Karpas-422 (cell line): ENCODE measurements around the gene CETP. TPM values are rescaled to one million over a fixed set of nuclear protein-coding genes. Genes with fewer than 3 reads are reported as not detected.

ENCODE experiments used
- DNase-seq: peaks from one replicate; pipeline ENCODE4 v3.0.0-alpha.2; 2015
- H2AFZ ChIP-seq: fragments of 200-600 bp; sonication (generic); 2 replicates; pipeline ENCODE4 v1.6.1; 2014; ENCODE audit warnings: antibody characterized with exemption, low read length, mixed read lengths
- H3K27ac ChIP-seq: fragments of 200-600 bp; sonication (generic); 2 replicates; pipeline ENCODE4 v1.5.1; 2014; ENCODE audit warnings: mild to moderate bottlenecking, low read length, moderate library complexity
- H3K27me3 ChIP-seq: fragments of 200-600 bp; sonication (generic); 2 replicates; pipeline ENCODE4 v1.6.1; 2014; ENCODE audit warnings: low read length, mixed read lengths
- H3K36me3 ChIP-seq: fragments of 200-600 bp; sonication (generic); 2 replicates; pipeline ENCODE4 v1.6.1; 2014; ENCODE audit warnings: low read length, mixed read lengths; ENCODE audit not compliant: insufficient read depth
- H3K4me1 ChIP-seq: fragments of 200-600 bp; sonication (generic); 2 replicates; pipeline ENCODE4 v1.6.1; 2014; ENCODE audit warnings: mild to moderate bottlenecking, low read length, mixed read lengths
- H3K4me2 ChIP-seq: fragments of 200-600 bp; sonication (generic); 2 replicates; pipeline ENCODE4 v1.6.1; 2014; ENCODE audit warnings: low read length, low read depth, mild to moderate bottlenecking; ENCODE audit not compliant: poor library complexity, severe bottlenecking
- H3K4me3 ChIP-seq: fragments of 200-600 bp; sonication (generic); 2 replicates; pipeline ENCODE4 v1.5.1; 2014; ENCODE audit warnings: mild to moderate bottlenecking, antibody characterized with exemption, low read length, mixed read lengths
- H3K79me2 ChIP-seq: fragments of 200-600 bp; sonication (generic); 2 replicates; pipeline ENCODE4 v1.6.1; 2014; ENCODE audit warnings: mild to moderate bottlenecking, low read length, mixed read lengths
- H3K9ac ChIP-seq: fragments of 200-600 bp; sonication (generic); 2 replicates; pipeline ENCODE4 v1.6.0; 2014; ENCODE audit warnings: low read length
- H3K9me2 ChIP-seq: fragments of 200-600 bp; sonication (generic), shearing (Covaris generic); replicated peaks from 2 replicates; pipeline ENCODE4 v1.6.0; 2014; ENCODE audit warnings: mild to moderate bottlenecking, low read length, moderate library complexity; ENCODE audit not compliant: insufficient read depth
- H3K9me3 ChIP-seq: fragments of 300-700, 200-600 bp; sonication (generic); 2 replicates; pipeline ENCODE4 v1.6.1; 2014; ENCODE audit warnings: low read length, mixed read lengths
- H4K20me1 ChIP-seq: fragments of 200-600 bp; sonication (generic); 2 replicates; pipeline ENCODE4 v1.6.1; 2014; ENCODE audit warnings: mild to moderate bottlenecking, antibody characterized with exemption, low read length, low read depth; ENCODE audit not compliant: insufficient read depth
- total RNA-seq: library from RNA; depleted of rRNA; stranded (reverse); fragments of >200 nt; shearing (Covaris generic); gene quantifications from 2 replicates; pipeline ENCODE4 v1.2.3, GENCODE V29; 2014; ENCODE audit warnings: low replicate concordance

Gene CETP
- total RNA-seq, 1 experiment from 2014 or later = 0.48 TPM

DNA sequence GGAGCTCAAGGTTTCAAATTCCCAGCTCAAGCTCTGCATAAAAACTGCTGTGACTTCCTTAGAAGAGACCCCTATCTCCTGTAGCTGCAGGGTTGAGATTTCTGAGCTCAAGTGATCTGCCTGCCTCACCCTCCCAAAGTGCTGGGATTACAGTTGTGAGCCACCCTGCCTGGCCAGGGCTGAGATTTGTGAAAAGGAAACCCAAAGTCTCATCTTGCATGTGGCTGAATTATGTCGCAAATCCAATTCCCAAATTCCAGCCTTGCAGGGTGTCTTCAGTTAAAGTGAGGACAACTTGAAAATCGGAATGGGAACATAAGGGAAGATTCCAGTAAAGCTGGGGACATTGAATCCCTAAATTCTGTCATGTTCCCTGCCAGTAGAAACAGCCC, 14.2 kb upstream of the CETP start:
- H3K79me2 ChIP-seq = no peaks in the 10 kb centered on the region
- H3K9ac ChIP-seq = no peak overlapping the region
- no peaks in the 10 kb centered on the region for H3K27me3 ChIP-seq
- no peaks in the 10 kb centered on the region for H4K20me1 ChIP-seq
- H3K9me2 ChIP-seq = no peaks in the 10 kb centered on the region
- H3K4me3 ChIP-seq = no peak overlapping the region
- DNase-seq = no peak
- no peak overlapping the region for H3K27ac ChIP-seq
- no peaks in the 10 kb centered on the region for H3K9me3 ChIP-seq
- H3K4me2 ChIP-seq = no peak overlapping the region
- peaks cover 25% of the 10 kb centered on the region; the same call in 1 of the 2 replicates for H3K36me3 ChIP-seq
- H3K4me1 ChIP-seq = peaks cover 31% of the 10 kb centered on the region
- no peak overlapping the region for H2AFZ ChIP-seq

DNA sequence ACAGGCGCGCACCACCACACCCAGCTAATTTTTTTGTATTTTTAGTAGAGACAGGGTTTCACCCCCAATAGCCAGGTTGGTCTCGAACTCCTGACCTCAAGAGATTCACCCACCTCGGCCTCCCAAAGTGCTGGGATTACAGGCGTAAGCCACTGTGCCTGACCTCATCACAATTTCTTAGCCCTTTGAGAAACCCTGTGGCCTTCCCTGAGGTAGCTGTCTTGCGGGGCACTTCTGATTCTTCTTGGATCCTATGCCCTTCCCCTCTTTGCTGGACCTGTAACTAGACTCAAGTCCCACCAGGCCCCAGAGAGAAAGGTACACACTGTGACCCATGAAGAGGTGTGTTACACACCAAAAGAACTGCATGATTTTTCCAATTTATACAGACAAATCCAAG, 13.5 kb upstream of the CETP start:
- H3K4me3 ChIP-seq = no peak overlapping the region
- no peak overlapping the region for H3K9ac ChIP-seq
- no peaks in the 10 kb centered on the region for H3K9me2 ChIP-seq
- H3K4me1 ChIP-seq = peaks cover 31% of the 10 kb centered on the region
- H3K27ac ChIP-seq = no peak overlapping the region
- no peak overlapping the region for H3K4me2 ChIP-seq
- no peaks in the 10 kb centered on the region for H3K9me3 ChIP-seq
- H3K79me2 ChIP-seq = no peaks in the 10 kb centered on the region
- H4K20me1 ChIP-seq = no peaks in the 10 kb centered on the region
- H3K36me3 ChIP-seq = peaks cover 19% of the 10 kb centered on the region; the same call in 1 of the 2 replicates
- no peak overlapping the region for H2AFZ ChIP-seq
- H3K27me3 ChIP-seq = no peaks in the 10 kb centered on the region
- DNase-seq = no peak

DNA sequence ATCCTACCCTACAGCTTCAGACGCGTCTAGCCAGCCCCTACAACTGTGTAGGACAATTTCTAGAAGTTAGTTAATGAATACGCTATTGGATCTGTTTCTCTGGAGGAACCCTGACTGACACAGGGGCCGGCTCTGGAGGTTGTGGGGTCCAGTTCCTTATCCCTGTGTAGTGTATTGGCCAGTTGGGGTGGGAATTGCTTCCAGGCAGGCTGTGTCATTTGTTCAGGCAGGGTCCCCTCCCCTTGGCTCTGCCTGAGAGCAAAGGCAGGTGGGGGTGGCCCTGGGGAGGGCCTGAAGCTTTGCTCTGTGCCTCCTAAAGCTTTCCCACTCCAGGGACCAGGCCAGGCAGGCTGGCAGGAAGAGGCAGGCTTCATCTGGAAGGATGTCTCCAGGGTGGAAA, 11.7 kb upstream of the CETP start:
- Histone ChIP-seq H4K20me1 (no peaks in the 10 kb centered on the region), H3K36me3 (peaks cover 5% of the 10 kb centered on the region; the same call in 1 of the 2 replicates), H3K27me3 (no peaks in the 10 kb centered on the region), H3K9me3 (no peaks in the 10 kb centered on the region), H3K79me2 (no peaks in the 10 kb centered on the region), H3K4me2 (peak overlapping the region; percentile 37), H2AFZ (no peak overlapping the region), H3K9ac (peak overlapping the region; percentile 50; the same call in 1 of the 2 replicates), H3K4me3 (no peak overlapping the region), H3K27ac (0 out of 2 replicates have a peak overlapping the region, but pooled peaks have one; percentile 15), H3K9me2 (no peaks in the 10 kb centered on the region), H3K4me1 (peaks cover 31% of the 10 kb centered on the region)
- DNase-seq = no peak

DNA sequence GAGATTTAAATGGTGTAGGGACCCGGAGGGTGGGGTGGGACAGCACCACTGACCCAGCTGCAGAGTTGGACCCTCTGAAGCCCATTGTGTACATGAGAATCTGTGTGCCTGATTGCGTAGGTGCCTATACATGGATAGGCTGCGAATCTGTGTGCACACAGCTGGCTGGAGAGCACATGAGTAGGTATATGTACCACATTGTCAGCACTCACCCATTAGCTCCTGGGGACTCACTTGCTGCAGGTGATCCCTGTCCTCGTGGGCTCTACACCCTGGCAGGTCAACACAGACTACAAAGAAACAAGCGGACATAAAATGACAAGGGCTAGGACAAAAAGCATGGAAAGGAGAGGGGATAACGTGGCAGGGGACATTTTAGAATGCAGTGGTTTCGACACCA, 11.3 kb upstream of the CETP start:
- no peaks in the 10 kb centered on the region for H3K9me2 ChIP-seq
- H2AFZ ChIP-seq = peak overlapping the region; percentile 22; the same call in 1 of the 2 replicates
- peak overlapping the region; percentile 37 for H3K4me2 ChIP-seq
- H3K36me3 ChIP-seq = peaks cover under 1% of the 10 kb centered on the region; the same call in 1 of the 2 replicates
- H3K4me1 ChIP-seq = peaks cover 31% of the 10 kb centered on the region
- no peaks in the 10 kb centered on the region for H3K27me3 ChIP-seq
- H3K9me3 ChIP-seq = no peaks in the 10 kb centered on the region
- peak overlapping the region; percentile 50; the same call in 1 of the 2 replicates for H3K9ac ChIP-seq
- no peaks in the 10 kb centered on the region for H4K20me1 ChIP-seq
- peak overlapping the region; percentile 27; the same call in 1 of the 2 replicates for H3K4me3 ChIP-seq
- no peak for DNase-seq
- peak overlapping the region; percentile 32; the same call in 1 of the 2 replicates for H3K27ac ChIP-seq
- no peaks in the 10 kb centered on the region for H3K79me2 ChIP-seq

DNA sequence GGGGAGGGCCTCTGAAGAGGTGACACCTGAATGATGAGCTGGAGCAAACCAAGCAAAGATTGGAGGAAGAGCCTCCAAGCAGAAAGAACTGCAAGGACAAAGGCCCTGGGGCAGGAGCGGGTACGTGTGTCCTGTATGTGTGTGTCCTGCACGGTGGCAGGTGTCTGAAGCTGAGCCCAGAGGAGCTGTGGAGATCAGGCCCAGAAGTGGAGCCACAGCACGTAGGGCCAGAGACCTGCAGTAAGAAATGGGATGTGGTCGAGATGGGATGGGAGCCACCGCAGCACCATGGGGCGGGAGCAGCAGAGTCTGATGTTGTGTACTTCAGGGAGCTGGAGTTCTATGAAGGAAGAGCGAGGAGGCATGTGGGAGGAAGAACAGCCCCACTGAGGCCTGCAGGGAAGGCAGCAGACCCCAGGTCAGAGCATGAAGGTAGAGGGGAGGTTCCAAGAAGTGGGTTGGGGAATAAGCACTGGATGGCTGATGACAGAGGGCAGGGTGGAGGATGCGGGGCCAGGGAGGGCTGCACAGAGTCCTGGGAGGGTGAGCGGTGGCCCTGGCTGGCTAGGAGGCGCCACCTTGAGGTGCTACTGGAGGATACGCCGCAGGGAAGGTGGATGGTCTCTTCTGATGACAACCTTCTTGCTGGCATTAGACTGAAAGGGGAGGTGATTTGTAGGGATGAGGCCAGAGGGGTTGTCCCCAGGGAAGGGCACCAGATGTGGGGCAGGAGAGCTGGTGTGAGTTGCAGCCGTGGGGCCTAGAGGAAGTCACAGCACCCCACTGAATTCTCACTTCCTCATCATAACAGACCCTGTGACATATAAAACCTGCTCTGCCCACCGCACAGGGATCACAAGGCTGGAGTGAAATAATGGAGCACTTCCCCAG, 10.6 kb upstream of the CETP start:
- Histone ChIP-seq H4K20me1 (no peaks in the 10 kb centered on the region), H3K36me3 (no peaks in the 10 kb centered on the region), H3K27ac (peak overlapping the region; percentile 32; the same call in 1 of the 2 replicates), H3K9me2 (no peaks in the 10 kb centered on the region), H3K79me2 (no peaks in the 10 kb centered on the region), H3K9ac (peak overlapping the region; percentile 50), H3K9me3 (no peaks in the 10 kb centered on the region), H3K4me1 (peaks cover 31% of the 10 kb centered on the region), H3K4me2 (peak overlapping the region; percentile 37), H2AFZ (peak overlapping the region; percentile 22; the same call in 1 of the 2 replicates), H3K4me3 (peak overlapping the region; percentile 27; the same call in 1 of the 2 replicates), H3K27me3 (no peaks in the 10 kb centered on the region)
- peak; percentile 91 for DNase-seq

DNA sequence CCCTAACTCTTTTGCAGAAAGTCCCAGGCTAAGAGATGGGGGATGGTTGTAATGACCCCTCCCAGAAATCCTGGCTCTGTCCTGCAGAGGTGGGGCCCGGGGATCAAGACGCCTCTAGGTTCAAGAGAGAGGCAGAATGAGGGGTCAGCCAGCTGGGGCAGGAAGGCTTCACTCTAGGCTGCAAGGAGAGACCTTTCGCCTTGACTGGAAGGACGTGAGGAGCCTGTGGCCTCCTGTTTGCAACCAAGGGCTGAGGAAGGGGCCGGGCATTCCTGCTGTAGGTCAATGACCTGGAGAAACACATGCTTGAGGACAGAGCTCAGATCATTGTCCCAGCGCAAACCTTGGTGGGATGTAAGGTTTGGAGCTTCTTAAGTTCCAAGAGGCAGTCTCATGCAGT, 8.7 kb upstream of the CETP start:
- Histone ChIP-seq H4K20me1 (no peaks in the 10 kb centered on the region), H3K79me2 (no peaks in the 10 kb centered on the region), H3K27me3 (no peaks in the 10 kb centered on the region), H3K4me3 (no peak overlapping the region), H2AFZ (no peak overlapping the region), H3K9me3 (no peaks in the 10 kb centered on the region), H3K4me1 (peaks cover 31% of the 10 kb centered on the region), H3K9me2 (no peaks in the 10 kb centered on the region), H3K36me3 (no peaks in the 10 kb centered on the region), H3K4me2 (no peak overlapping the region), H3K9ac (no peak overlapping the region), H3K27ac (no peak overlapping the region)
- DNase-seq = no peak

DNA sequence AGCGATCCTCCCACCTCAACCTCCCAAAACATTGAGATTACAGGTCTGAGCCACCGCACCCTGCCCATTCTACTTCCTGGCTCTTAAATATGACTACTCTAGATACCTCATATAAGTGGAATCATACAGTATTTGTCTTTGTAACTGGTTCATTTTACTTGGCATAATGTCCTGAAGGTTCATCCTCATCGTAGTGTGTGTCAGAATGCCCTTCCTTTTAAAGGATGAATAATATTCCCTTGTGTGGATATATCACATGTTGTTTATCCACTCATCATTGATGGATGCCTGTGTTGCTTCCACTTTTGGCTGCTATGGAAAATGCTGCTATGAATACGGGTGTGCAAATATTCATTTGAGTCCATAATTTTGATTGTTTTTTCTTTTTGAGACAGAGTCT, 5.7 kb upstream of the CETP start:
- Histone ChIP-seq H2AFZ (no peak overlapping the region), H3K4me1 (peaks cover 11% of the 10 kb centered on the region), H4K20me1 (no peaks in the 10 kb centered on the region), H3K27me3 (no peaks in the 10 kb centered on the region), H3K27ac (no peak overlapping the region), H3K9me3 (no peaks in the 10 kb centered on the region), H3K9me2 (no peaks in the 10 kb centered on the region), H3K36me3 (no peaks in the 10 kb centered on the region), H3K9ac (no peak overlapping the region), H3K79me2 (no peaks in the 10 kb centered on the region), H3K4me3 (no peak overlapping the region), H3K4me2 (no peak overlapping the region)
- DNase-seq = no peak

DNA sequence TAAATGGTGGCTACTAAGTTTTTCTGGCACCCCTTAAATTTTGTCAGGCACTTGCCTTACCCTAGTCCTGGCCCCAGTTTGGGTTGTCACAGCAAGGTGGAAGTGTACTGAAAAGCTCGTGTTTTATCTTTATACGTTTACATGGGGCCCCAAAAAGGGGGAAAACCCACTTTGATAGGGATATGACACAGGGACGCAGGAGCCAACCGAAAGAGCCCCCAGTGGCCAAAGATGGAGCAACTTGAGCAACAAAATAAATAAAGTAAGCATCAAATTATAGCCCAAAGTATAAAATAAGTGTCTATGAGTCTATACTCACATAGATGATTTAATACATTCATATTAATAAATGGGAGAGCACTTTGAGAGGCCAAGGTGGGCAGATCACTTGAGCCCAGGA, 5.0 kb upstream of the CETP start:
- no peaks in the 10 kb centered on the region for H4K20me1 ChIP-seq
- H2AFZ ChIP-seq = no peak overlapping the region
- no peaks in the 10 kb centered on the region for H3K36me3 ChIP-seq
- H3K4me3 ChIP-seq = no peak overlapping the region
- no peak overlapping the region for H3K9ac ChIP-seq
- no peaks in the 10 kb centered on the region for H3K79me2 ChIP-seq
- no peak for DNase-seq
- H3K27me3 ChIP-seq = no peaks in the 10 kb centered on the region
- H3K27ac ChIP-seq = no peak overlapping the region
- H3K4me2 ChIP-seq = no peak overlapping the region
- H3K4me1 ChIP-seq = peaks cover 4% of the 10 kb centered on the region
- no peaks in the 10 kb centered on the region for H3K9me3 ChIP-seq
- no peaks in the 10 kb centered on the region for H3K9me2 ChIP-seq
